SU-DHL-6 (cell line): Measurements from ENCODE around the gene GCNT2.

Experiments used
- EZH2phosphoT487 ChIP-seq: fragments of 200-600 bp; sonication (generic), shearing (Covaris generic); conservative IDR thresholded peaks from 2 replicates; pipeline ENCODE4 v1.6.1; 2018; ENCODE audit warnings: mild to moderate bottlenecking, antibody characterized with exemption, low read length, moderate library complexity, mixed read lengths
- TF ChIP-seq, protein P1 (sequence below): fragments of 200-600 bp; sonication (generic); IDR thresholded peaks from one replicate; pipeline ENCODE4 v1.5.1; 2017; ENCODE audit warnings: antibody characterized with exemption, mild to moderate bottlenecking, low read length, moderate library complexity; ENCODE audit not compliant: insufficient read depth, poor library complexity, severe bottlenecking

- TF ChIP-seq, protein P1, sequence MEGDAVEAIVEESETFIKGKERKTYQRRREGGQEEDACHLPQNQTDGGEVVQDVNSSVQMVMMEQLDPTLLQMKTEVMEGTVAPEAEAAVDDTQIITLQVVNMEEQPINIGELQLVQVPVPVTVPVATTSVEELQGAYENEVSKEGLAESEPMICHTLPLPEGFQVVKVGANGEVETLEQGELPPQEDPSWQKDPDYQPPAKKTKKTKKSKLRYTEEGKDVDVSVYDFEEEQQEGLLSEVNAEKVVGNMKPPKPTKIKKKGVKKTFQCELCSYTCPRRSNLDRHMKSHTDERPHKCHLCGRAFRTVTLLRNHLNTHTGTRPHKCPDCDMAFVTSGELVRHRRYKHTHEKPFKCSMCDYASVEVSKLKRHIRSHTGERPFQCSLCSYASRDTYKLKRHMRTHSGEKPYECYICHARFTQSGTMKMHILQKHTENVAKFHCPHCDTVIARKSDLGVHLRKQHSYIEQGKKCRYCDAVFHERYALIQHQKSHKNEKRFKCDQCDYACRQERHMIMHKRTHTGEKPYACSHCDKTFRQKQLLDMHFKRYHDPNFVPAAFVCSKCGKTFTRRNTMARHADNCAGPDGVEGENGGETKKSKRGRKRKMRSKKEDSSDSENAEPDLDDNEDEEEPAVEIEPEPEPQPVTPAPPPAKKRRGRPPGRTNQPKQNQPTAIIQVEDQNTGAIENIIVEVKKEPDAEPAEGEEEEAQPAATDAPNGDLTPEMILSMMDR = no peak
- no peak for TF ChIP-seq EZH2phosphoT487
Observed at GRCh38 chr6:10576226-10576625, 55.1 kb downstream of the GCNT2 start.
